Uterus (tissue), 4 donors: ENCODE results near the gene GTF2H2C. TPM values are rescaled to one million over a fixed set of nuclear protein-coding genes. Genes with fewer than 3 reads are reported as not detected.
"Not testable (repeated sequence)": the region's sequence is repeated elsewhere in the genome, so short reads cannot be mapped to it uniquely, and the experiment has no call there.

Source experiments
- DNase-seq, 2 donors: peaks; one replicate each; pipeline ENCODE4 v3.0.0-alpha.2; 2019 to 2020
- H3K27ac ChIP-seq, 2 donors: fragments of 200-600 bp; sonication (generic); 1 replicate in 1 of 2; 2 replicates in 1 of 2; pipeline ENCODE4 v1.5.1; 2016 to 2018
- H3K27me3 ChIP-seq, 2 donors: fragments of 200-600 bp; sonication (generic); one replicate each; pipeline ENCODE4 v1.5.1; 2018 to 2019; ENCODE audit warnings: control low read depth in 1 of 2
- H3K36me3 ChIP-seq, 2 donors: fragments of 200-600 bp; sonication (generic); one replicate each; pipeline ENCODE4 v1.5.1; 2019; ENCODE audit warnings: control low read depth in 1 of 2
- H3K4me1 ChIP-seq, 2 donors: fragments of 200-600 bp; sonication (generic); one replicate each; pipeline ENCODE4 v1.5.1; 2018 to 2019; ENCODE audit warnings: control low read depth in 1 of 2
- H3K4me3 ChIP-seq, 2 donors: fragments of 200-600 bp; sonication (generic); 1 replicate in 1 of 2; 2 replicates in 1 of 2; pipeline ENCODE4 v1.5.1; 2018 to 2019; ENCODE audit warnings: mild to moderate bottlenecking in 1 of 2
- H3K9me3 ChIP-seq, 2 donors: fragments of 200-600 bp; sonication (generic); one replicate each; pipeline ENCODE4 v1.5.1; 2019; ENCODE audit warnings: control low read depth in 1 of 2
- intact Hi-C: fragments of 100-400 bp; cut with DNase I; formaldehyde crosslinking; loops from one replicate; pipeline ENCODE4 v1.15.1; 2023; ENCODE audit warnings: low total_unique reads
- small RNA-seq: library from RNA; depleted of rRNA; stranded (forward); fragments of <200 nt; gene quantifications from one replicate; pipeline ENCODE3, GENCODE V24; 2016
- total RNA-seq, 4 donors: library from RNA; depleted of rRNA in 3 of 4; stranded (reverse); fragments of >200 nt in 3 of 4; gene quantifications; one replicate each; pipeline versions ENCODE4 v1.1.0 to v1.2.4, GENCODE V29; 2014 to 2023
- donor health status: DM: yes; HTN: yes; CAD: no.

The GTF2H2C gene
- total RNA-seq, 4 donors from 2014 or later: 4.9 to 80.9 (median 26.6) TPM

DNA sequence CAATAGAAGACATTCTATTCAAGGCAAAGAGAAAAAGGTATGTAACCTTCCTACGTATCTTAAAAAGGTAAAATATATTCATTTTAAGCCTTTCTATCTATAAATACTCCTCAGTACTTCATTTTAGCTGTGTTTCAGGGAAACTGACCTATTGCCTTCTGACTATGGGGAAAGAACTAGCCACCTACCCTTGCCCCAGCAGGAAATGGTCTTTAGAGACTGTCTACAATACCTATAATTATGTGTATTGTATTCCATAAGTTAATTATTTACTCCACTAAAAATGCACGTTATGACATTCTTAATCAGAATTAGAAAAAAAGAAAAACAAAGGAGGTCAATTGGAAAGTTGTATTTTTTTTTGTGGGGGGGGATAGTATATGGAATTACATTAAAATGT is 6.2 kb downstream of the GTF2H2C start:
- H3K9me3 ChIP-seq, H3K4me1 ChIP-seq, H3K36me3 ChIP-seq, intact Hi-C loops, H3K27ac ChIP-seq, H3K27me3 ChIP-seq, H3K4me3 ChIP-seq, DNase-seq: not testable (repeated sequence)

DNA sequence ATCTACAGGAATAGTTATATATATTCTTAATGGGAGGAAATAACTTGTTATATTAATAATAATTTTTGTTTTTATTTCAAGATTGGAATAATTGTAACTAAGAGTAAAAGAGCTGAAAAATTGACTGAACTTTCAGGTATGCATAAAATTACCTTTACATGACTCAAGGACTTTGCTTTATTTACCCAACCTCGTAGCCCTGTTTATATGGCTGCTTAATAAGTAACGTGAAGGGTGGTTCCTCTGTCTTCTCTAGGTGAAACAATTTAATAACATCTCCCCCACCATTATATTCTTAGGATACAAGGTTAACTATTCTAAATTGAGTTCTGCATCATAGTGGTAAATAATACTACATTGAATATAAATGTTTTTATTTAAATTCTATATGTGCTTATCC is 8.1 kb downstream of the GTF2H2C start:
- H3K27ac ChIP-seq, H3K36me3 ChIP-seq, intact Hi-C loops, H3K27me3 ChIP-seq, H3K9me3 ChIP-seq, H3K4me1 ChIP-seq, DNase-seq, H3K4me3 ChIP-seq: not testable (repeated sequence)

DNA sequence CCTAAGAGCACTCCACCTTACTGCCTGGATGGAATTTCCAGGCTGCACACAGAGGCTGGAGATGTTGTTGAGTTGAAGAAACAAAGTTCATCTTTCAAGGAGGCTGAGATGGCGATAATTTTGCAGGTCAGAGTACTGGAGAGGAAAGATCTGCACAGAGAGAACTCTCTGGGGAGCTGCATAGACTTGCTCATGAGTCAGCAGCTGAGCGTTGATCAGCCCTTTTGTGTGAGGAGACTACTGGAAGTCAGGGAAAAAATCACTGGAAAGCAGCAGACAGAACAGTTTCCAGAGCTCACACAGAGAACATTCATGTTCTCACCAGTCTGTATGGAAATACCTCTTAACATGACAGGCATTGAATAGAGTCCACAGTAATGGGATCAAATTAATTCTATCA is 23.4 kb downstream of the GTF2H2C start:
- H3K9me3 ChIP-seq, H3K4me1 ChIP-seq, DNase-seq, H3K27ac ChIP-seq, H3K36me3 ChIP-seq, intact Hi-C loops, H3K27me3 ChIP-seq, H3K4me3 ChIP-seq: not testable (repeated sequence)

DNA sequence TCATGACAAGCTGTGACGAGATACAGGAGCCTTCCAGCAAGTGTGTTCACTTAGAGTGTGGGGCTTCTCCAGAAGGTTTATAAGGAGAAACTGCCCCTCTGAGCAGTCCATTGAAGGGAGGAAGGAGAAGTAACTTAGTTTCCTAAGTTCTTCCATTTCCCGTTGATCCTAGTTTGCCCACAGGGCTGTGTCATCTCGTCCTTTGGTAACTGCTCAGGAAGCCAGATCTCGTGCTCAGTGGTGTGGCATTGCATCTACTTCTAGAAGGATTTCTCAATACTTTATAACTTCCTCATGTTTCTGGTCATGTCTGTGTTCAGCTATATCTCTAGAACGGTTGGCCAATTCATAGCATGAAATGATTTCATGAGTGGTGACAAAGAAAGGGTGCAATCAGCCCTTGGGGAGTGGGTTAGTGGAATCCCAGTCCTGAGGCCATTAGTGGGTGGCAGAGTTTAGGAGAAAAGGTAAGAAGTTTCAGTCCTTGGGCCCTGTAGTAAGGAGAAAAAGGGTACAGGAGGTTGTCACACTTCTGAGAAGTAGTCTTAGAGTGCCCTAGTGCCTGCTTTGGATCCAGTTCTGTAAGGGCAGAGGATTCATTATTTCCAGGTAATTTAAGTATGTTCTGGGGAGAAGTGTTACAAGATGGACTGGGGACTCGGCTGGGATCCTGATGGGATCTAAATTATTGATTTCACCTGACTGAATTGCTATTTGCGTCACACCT is 36.3 kb downstream of the GTF2H2C start:
- DNase-seq, H3K9me3 ChIP-seq, H3K27ac ChIP-seq, H3K4me3 ChIP-seq, intact Hi-C loops, H3K27me3 ChIP-seq, H3K4me1 ChIP-seq, H3K36me3 ChIP-seq: not testable (repeated sequence)

DNA sequence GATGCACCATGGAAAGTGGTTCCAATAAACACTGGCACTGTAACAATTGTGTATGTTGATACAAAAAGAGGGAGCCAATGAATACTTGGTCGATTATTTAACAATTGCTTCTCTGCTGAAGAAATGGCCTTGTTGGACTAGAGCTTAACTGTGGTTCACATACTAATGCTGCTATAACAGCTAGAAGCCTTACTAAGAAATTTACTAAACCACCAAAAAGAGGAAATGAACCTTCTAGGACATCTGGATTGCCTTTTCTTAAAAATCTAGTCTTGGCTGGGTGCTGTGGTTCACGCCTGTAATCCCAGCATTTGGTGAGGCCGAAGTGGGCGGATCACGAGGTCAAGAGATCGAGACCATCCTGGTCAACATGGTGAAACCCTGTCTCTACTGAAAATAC is 42.0 kb downstream of the GTF2H2C start:
- intact Hi-C loops, H3K9me3 ChIP-seq, H3K4me3 ChIP-seq, H3K4me1 ChIP-seq, DNase-seq, H3K27me3 ChIP-seq, H3K36me3 ChIP-seq, H3K27ac ChIP-seq: not testable (repeated sequence)

DNA sequence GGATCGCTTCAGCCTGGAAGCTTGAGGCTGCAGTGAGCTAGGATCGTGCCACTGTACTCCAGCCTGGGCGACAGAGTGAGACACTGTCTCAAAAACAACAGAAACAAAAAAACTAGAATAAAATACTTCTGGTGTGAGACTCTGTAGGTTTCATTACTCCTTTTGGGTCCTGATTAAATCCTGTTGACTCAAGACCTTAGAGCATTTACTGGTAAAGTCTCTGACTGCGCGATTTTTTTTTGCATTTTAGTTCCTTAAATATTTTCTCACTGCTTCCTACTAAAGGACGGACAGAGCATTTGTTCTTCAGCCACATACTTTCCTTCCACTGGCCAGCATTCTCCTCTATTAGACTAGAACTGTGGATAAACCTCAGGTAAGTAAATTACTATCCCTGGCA is 46.8 kb downstream of the GTF2H2C start:
- H3K27me3 ChIP-seq, H3K27ac ChIP-seq, DNase-seq, H3K4me1 ChIP-seq, H3K9me3 ChIP-seq, H3K4me3 ChIP-seq, H3K36me3 ChIP-seq, intact Hi-C loops: not testable (repeated sequence)

DNA sequence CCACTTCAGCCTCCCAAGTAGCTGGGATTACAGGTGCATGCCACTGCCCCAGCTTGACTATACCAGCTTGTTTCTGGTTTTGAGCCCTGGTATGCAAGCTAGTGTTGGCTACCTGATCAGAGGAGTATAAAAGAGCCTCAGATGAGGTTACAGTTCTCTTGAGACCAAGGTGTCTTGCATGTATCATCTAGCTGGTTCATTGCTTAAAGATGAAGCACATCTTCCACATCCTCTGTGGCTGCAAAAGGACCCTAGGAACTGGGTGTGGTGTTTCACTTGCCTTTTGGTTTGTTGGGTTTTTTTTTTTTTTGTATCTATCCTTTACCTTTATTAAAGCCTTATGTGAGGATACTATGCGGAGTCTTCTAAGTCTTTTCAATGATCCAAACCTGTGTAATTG is 47.8 kb downstream of the GTF2H2C start:
- H3K36me3 ChIP-seq, H3K4me3 ChIP-seq, DNase-seq, intact Hi-C loops, H3K4me1 ChIP-seq, H3K9me3 ChIP-seq, H3K27me3 ChIP-seq, H3K27ac ChIP-seq: not testable (repeated sequence)

DNA sequence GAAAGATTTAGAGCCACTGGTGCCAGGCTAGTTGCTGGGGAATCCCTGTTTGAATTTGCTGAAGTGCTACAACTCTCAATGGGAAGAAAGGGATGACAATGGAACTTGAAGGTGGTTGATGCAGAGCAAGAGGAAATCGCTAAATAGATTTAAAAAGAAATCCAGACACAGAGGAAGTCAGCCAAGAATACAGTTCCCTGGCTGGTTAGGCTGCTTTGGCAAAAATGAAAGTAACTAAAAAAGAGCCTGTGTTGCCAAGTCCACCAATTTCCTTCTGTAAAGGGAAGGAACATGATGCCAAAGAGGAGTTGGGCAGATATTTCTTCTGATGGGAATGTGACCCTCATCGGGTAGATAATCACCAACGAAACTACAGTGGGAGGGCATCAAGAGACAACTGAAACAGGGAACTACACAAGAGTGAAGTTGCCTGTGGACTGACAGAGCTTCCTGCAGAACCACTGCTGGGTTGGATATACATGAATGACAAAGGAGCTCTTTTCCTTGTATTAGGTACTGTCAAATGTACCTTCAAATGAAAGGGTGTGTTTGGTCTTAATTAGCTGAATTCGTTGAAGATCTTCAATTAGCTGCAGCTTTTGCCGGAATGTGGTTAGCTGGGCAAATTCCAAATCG is 49.0 kb downstream of the GTF2H2C start:
- intact Hi-C loops, H3K27ac ChIP-seq, H3K4me3 ChIP-seq, H3K4me1 ChIP-seq, DNase-seq, H3K27me3 ChIP-seq, H3K36me3 ChIP-seq, H3K9me3 ChIP-seq: not testable (repeated sequence)

DNA sequence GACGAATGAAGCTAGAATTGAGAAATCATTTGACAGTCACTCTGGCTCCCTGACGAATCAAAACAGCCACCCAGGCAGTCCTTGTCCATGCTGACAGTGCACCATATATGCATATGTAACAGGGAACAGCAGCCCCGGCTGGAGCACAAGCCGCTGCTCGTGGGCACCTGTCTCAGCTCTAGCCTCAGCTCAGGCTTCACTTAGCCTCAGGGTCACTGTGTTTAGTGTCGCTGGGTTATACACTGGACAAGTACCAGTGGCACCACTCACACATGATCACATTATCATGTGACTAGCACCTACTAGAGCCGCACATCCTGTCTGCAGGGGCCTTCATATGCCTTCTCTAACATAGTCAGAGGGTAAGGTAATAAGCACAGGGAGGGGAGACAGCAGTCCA is 54.9 kb downstream of the GTF2H2C start:
- DNase-seq, H3K36me3 ChIP-seq, H3K4me3 ChIP-seq, H3K9me3 ChIP-seq, H3K4me1 ChIP-seq, H3K27ac ChIP-seq, H3K27me3 ChIP-seq, intact Hi-C loops: not testable (repeated sequence)

DNA sequence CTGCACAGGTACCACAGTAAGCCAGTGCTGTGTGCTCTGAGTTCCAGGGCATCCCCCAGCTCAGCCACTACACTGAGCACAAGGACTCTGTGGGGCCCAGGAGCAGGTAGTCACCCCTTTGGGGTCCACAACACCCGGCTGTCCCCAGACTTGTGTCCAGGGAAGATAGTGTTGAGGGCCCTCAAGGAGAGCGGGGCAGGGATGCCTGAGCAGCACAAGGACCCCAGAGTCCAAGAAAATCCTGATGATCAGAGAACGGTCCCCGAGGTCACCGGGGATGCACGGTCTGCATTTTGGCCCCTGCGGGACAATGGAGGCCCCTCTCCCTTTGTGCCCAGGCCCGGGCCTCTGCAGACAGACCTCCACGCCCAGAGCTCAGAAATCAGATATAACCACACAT is 71.9 kb downstream of the GTF2H2C start:
- intact Hi-C loops, H3K36me3 ChIP-seq, H3K4me3 ChIP-seq, H3K9me3 ChIP-seq, H3K27me3 ChIP-seq, H3K4me1 ChIP-seq, H3K27ac ChIP-seq: not testable (repeated sequence)
- peak in 1 of 2 donors; percentile 2 for DNase-seq

Small RNAs within 50 kb of the gene (small RNA-seq; reads per million reads assigned to genes)
- gene RNU6-724P: not detected

Other genes starting within 250 kb of the GTF2H2C start
- gene CCDC125, start 227.4 kb upstream of the GTF2H2C start, total RNA-seq: 1 to 10 TPM; 1.8 to 9.9 (median 6.6) TPM
- gene AK6, start 190.7 kb upstream of the GTF2H2C start, total RNA-seq: 10 to 100 TPM; 23.6 to 36.3 (median 28.2) TPM
- gene TAF9, start 190.7 kb upstream of the GTF2H2C start, total RNA-seq: 10 to 100 TPM; 10.9 to 50.5 (median 32.7) TPM
- gene RAD17, start 190.4 kb upstream of the GTF2H2C start, total RNA-seq: 10 to 100 TPM in 2 of 4 donors, 1 to 10 TPM in 2; 6.1 to 35.1 (median 15.1) TPM
- 1 to 10 TPM in 1 of 4 donors, under 1 TPM in 2, not detected in 1; 0.26 to 7.4 (median 0.70) TPM for gene MARVELD2, start 145.1 kb upstream of the GTF2H2C start, total RNA-seq
- gene OCLN, start 67.4 kb upstream of the GTF2H2C start, total RNA-seq: 10 to 100 TPM in 2 of 4 donors, 1 to 10 TPM in 2; 3.9 to 29.5 (median 7.8) TPM